GM10847 (cell line): Measurements from ENCODE around the gene ALOX15B.

Experiments
- POLR2A ChIP-seq: IDR thresholded peaks from 2 replicates; pipeline ENCODE4 v1.6.1; 2011; ENCODE audit not compliant: insufficient read length; ENCODE audit errors: extremely low read depth

ALOX15B gene

GRCh38 chr17:8038954-8039610 lies at the start of gene ALOX15B:
Gene ALOX15B, plus strand, starts transcription at chr17:8039059. Its CDS starts 97 bp downstream, at chr17:8039156.
- TF ChIP-seq POLR2A: no peak

GRCh38 chr17:7989781-7990655 lies 48.8 kb upstream of the ALOX15B start:
- TF ChIP-seq POLR2A: peak; percentile 43

- TF ChIP-seq POLR2A: no peak
These were observed 46.3 kb upstream of the ALOX15B start for GRCh38 chr17:7992516-7992915.

- TF ChIP-seq POLR2A: no peak
These were observed 45.9 kb upstream of the ALOX15B start for GRCh38 chr17:7992924-7993323.

- TF ChIP-seq POLR2A: no peak
These were observed 44.8 kb upstream of the ALOX15B start for GRCh38 chr17:7993972-7994589.

- TF ChIP-seq POLR2A: no peak
These were observed 43.1 kb upstream of the ALOX15B start for GRCh38 chr17:7995724-7996123.

GRCh38 chr17:7997186-7997585 lies 41.7 kb upstream of the ALOX15B start:
- TF ChIP-seq POLR2A: no peak

- TF ChIP-seq POLR2A: no peak
These were observed 36.7 kb upstream of the ALOX15B start, which contains the start of gene GUCY2D for GRCh38 chr17:8001976-8002720. Gene GUCY2D, plus strand, starts transcription at chr17:8002615. Its CDS starts 433 bp downstream, at chr17:8003048.

GRCh38 chr17:8002721-8003593 lies 35.9 kb upstream of the ALOX15B start:
- TF ChIP-seq POLR2A: no peak

- no peak for TF ChIP-seq POLR2A
These were observed 35.2 kb upstream of the ALOX15B start for GRCh38 chr17:8003594-8004181.

GRCh38 chr17:8004899-8005298 lies 34.0 kb upstream of the ALOX15B start:
- no peak for TF ChIP-seq POLR2A

- TF ChIP-seq POLR2A: no peak
These were observed 33.5 kb upstream of the ALOX15B start for GRCh38 chr17:8005357-8005756.

GRCh38 chr17:8005967-8006730 lies 32.7 kb upstream of the ALOX15B start:
- no peak for TF ChIP-seq POLR2A
